Ramos (cell line): Measurements from ENCODE around the gene ARPIN.
"Not testable (repeated sequence)": the region's sequence is repeated elsewhere in the genome, so short reads cannot be mapped to it uniquely, and the experiment has no call there.

Source experiments
- in situ Hi-C: fragments of 300-500 bp; cut with MboI; formaldehyde crosslinking; loops from one replicate; pipeline ENCODE4 v1.14.3; 2022; ENCODE audit warnings: low sequenced_read_pairs; ENCODE audit not compliant: unreplicated experiment

ARPIN gene

GRCh38 chr15:89885179-89885578 is 27.6 kb downstream of the ARPIN start:
- in situ Hi-C loops, result not testable (repeated sequence)

GRCh38 chr15:89883518-89883917 is 29.2 kb downstream of the ARPIN start:
- in situ Hi-C loops, result no loop called here

GRCh38 chr15:89880727-89881126 is 32.0 kb downstream of the ARPIN start:
- in situ Hi-C loops, result no loop called here

GRCh38 chr15:89878323-89878722 is 34.4 kb downstream of the ARPIN start:
- in situ Hi-C loops, result loop anchor here (5.0 kb wide), 1 partner anchor 121 kb away; no protein-coding TSS in a partner anchor

GRCh38 chr15:89877083-89877425 is 35.7 kb downstream of the ARPIN start:
- in situ Hi-C loops, result loop anchor here (5.0 kb wide), 1 partner anchor 120 kb away; no protein-coding TSS in a partner anchor

- in situ Hi-C loops, result loop anchor here (5.0 kb wide), 1 partner anchor 119 kb away; no protein-coding TSS in a partner anchor
These were observed 36.2 kb downstream of the ARPIN start for GRCh38 chr15:89876396-89877082.

- in situ Hi-C loops, result loop anchor here (5.0 kb wide), 1 partner anchor 118 kb away; no protein-coding TSS in a partner anchor
These were observed 37.0 kb downstream of the ARPIN start for GRCh38 chr15:89875741-89876140.

- in situ Hi-C loops, result loop anchor here (5.0 kb wide), 1 partner anchor 118 kb away; no protein-coding TSS in a partner anchor
These were observed 37.7 kb downstream of the ARPIN start for GRCh38 chr15:89874926-89875564.

- in situ Hi-C loops, result no loop called here
These were observed 42.0 kb downstream of the ARPIN start for GRCh38 chr15:89870688-89871288.

GRCh38 chr15:89870006-89870405 is 42.7 kb downstream of the ARPIN start:
- in situ Hi-C loops, result no loop called here

- in situ Hi-C loops, result not testable (repeated sequence)
These were observed 43.3 kb downstream of the ARPIN start for GRCh38 chr15:89869490-89869889.

- in situ Hi-C loops, result no loop called here
These were observed 47.6 kb downstream of the ARPIN start for GRCh38 chr15:89864958-89865739.

- in situ Hi-C loops, result no loop called here
These were observed 48.8 kb downstream of the ARPIN start for GRCh38 chr15:89863918-89864317.

GRCh38 chr15:89860891-89861290 is 51.9 kb downstream of the ARPIN start:
- in situ Hi-C loops, result no loop called here

GRCh38 chr15:89860431-89860830 is 52.3 kb downstream of the ARPIN start:
- in situ Hi-C loops, result no loop called here

- in situ Hi-C loops, result no loop called here
These were observed 53.9 kb downstream of the ARPIN start for GRCh38 chr15:89858661-89859458.

- in situ Hi-C loops, result no loop called here
These were observed 55.1 kb downstream of the ARPIN start for GRCh38 chr15:89857673-89858072.

GRCh38 chr15:89855948-89856347 is 56.8 kb downstream of the ARPIN start:
- in situ Hi-C loops, result no loop called here

- in situ Hi-C loops, result not testable (repeated sequence)
These were observed 57.9 kb downstream of the ARPIN start for GRCh38 chr15:89854863-89855262.
